Measurements from ENCODE around the gene HOXD13.
A peak's percentile ranks its signal among the peaks of the same experiment; 100 is the strongest.

Gene HOXD13

GRCh38 chr2:176079831-176080539 lies 12.5 kb upstream of the HOXD13 start:
- peak; percentile 64 for DNase-seq (ENCODE audit: extremely low read depth, insufficient read length)
- TF ChIP-seq, protein P1, sequence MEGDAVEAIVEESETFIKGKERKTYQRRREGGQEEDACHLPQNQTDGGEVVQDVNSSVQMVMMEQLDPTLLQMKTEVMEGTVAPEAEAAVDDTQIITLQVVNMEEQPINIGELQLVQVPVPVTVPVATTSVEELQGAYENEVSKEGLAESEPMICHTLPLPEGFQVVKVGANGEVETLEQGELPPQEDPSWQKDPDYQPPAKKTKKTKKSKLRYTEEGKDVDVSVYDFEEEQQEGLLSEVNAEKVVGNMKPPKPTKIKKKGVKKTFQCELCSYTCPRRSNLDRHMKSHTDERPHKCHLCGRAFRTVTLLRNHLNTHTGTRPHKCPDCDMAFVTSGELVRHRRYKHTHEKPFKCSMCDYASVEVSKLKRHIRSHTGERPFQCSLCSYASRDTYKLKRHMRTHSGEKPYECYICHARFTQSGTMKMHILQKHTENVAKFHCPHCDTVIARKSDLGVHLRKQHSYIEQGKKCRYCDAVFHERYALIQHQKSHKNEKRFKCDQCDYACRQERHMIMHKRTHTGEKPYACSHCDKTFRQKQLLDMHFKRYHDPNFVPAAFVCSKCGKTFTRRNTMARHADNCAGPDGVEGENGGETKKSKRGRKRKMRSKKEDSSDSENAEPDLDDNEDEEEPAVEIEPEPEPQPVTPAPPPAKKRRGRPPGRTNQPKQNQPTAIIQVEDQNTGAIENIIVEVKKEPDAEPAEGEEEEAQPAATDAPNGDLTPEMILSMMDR (IDR thresholded peaks at IDR 0.05; ENCODE audit: insufficient read depth, low read length, poor library complexity, severe bottlenecking) = peak; percentile 36
- Histone ChIP-seq H3K4me3 (replicated peaks; ENCODE audit: low read depth, low read length) (no peak overlapping the region), H3K27me3 (replicated peaks; ENCODE audit: control insufficient read depth, insufficient read depth, low read length) (peaks cover 3% of the 10 kb centered on the region; the same call in 1 of the 2 replicates), H3K36me3 (ENCODE audit: control insufficient read depth, insufficient read depth, low read length) (no peaks in the 10 kb centered on the region)

- TF ChIP-seq, protein P1 (IDR thresholded peaks at IDR 0.05; ENCODE audit: insufficient read depth, low read length, poor library complexity, severe bottlenecking) = no peak
- H3K36me3 ChIP-seq (ENCODE audit: control insufficient read depth, insufficient read depth, low read length) = no peaks in the 10 kb centered on the region
- DNase-seq (ENCODE audit: extremely low read depth, insufficient read length) = no peak
- H3K27me3 ChIP-seq (replicated peaks; ENCODE audit: control insufficient read depth, insufficient read depth, low read length) = peaks cover 1% of the 10 kb centered on the region; the same call in 1 of the 2 replicates
- H3K4me3 ChIP-seq (replicated peaks; ENCODE audit: low read depth, low read length) = no peak overlapping the region
These were observed 11.8 kb upstream of the HOXD13 start for GRCh38 chr2:176080540-176081375.

- TF ChIP-seq, protein P1 (IDR thresholded peaks at IDR 0.05; ENCODE audit: insufficient read depth, low read length, poor library complexity, severe bottlenecking) = no peak
- Histone ChIP-seq H3K27me3 (replicated peaks; ENCODE audit: control insufficient read depth, insufficient read depth, low read length) (peaks cover 1% of the 10 kb centered on the region; the same call in 1 of the 2 replicates), H3K4me3 (replicated peaks; ENCODE audit: low read depth, low read length) (no peak overlapping the region), H3K36me3 (ENCODE audit: control insufficient read depth, insufficient read depth, low read length) (no peaks in the 10 kb centered on the region)
- no peak for DNase-seq (ENCODE audit: extremely low read depth, insufficient read length)
These were observed 11.1 kb upstream of the HOXD13 start for GRCh38 chr2:176081376-176081836.

DNA sequence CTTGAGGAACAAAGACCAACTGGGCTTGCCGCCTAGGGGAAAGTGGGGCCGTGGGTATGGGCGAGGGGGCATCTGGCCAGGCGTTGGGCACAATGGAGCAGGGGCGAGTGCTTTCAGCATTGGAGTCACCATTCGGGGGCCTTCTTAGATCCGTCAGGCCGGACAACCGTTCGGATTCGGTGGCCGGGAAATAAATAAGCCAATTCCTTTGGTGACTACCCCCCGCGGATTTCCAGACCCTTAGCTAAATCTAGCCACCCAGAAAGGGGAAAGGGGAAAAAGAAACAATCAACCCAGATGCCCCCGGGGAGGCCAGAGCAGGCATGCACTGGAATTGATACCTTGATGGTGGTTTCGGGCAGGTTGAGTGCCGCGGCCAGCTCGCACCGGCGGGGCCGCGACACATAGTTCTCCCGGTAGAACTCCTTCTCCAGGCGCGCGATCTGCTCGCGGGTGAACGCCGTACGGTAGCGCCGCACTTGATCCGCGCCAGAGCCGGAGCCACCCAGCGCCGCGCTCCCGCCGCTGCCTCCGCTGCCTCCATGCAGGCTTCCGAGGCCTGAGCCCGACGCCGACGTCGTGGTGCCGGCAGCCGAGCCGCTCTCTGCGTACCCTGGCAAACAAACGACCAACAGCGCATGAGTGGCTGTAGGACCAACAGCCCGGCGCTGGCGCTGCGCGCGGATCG lies 10.5 kb upstream of the HOXD13 start:
- H3K36me3 ChIP-seq (ENCODE audit: control insufficient read depth, insufficient read depth, low read length) = no peaks in the 10 kb centered on the region
- no peak overlapping the region for H3K4me3 ChIP-seq (replicated peaks; ENCODE audit: low read depth, low read length)
- DNase-seq (ENCODE audit: extremely low read depth, insufficient read length) = no peak
- TF ChIP-seq, protein P1 (IDR thresholded peaks at IDR 0.05; ENCODE audit: insufficient read depth, low read length, poor library complexity, severe bottlenecking) = no peak
- H3K27me3 ChIP-seq (replicated peaks; ENCODE audit: control insufficient read depth, insufficient read depth, low read length) = peaks cover 1% of the 10 kb centered on the region; the same call in 1 of the 2 replicates

DNA sequence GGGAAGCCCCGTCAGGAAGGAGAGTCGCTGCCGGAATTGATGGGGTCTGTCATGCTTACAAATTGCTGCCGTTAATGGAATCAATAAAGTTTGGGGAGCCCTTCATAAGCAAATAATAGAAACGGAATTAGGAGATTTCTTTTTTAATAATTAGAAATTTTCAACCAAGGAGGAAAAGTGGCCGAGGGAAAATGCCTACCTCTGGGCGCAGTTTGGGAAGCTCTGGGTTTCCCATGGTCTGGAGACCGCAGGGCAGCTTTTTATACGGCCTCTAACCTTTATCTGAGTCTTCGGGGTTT lies 10.0 kb upstream of the HOXD13 start:
- peaks cover 1% of the 10 kb centered on the region; the same call in 1 of the 2 replicates for H3K27me3 ChIP-seq (replicated peaks; ENCODE audit: control insufficient read depth, insufficient read depth, low read length)
- TF ChIP-seq, protein P1 (IDR thresholded peaks at IDR 0.05; ENCODE audit: insufficient read depth, low read length, poor library complexity, severe bottlenecking) = no peak
- no peak for DNase-seq (ENCODE audit: extremely low read depth, insufficient read length)
- no peaks in the 10 kb centered on the region for H3K36me3 ChIP-seq (ENCODE audit: control insufficient read depth, insufficient read depth, low read length)
- no peak overlapping the region for H3K4me3 ChIP-seq (replicated peaks; ENCODE audit: low read depth, low read length)

Data from GM06990 (cell line).